Transverse colon (tissue), 4 donors: ENCODE results near the gene CDX1.

Source experiments
- CTCF ChIP-seq, 5 experiments: fragments of 200-600 bp in 3 of 5; fragments of 450-650 bp in 2 of 5; sonication (generic) in 3 of 5; IDR thresholded peaks; 1 replicate in 2 of 5; 2 replicates in 3 of 5; pipeline ENCODE4 v1.5.1; 2016 to 2017; ENCODE audit warnings: antibody characterized with exemption in 5 of 5, inconsistent platforms in 3 of 5, mild to moderate bottlenecking in 2 of 5, moderate library complexity in 1 of 5
- EP300 ChIP-seq: sonication (generic); formaldehyde crosslinking; IDR thresholded peaks from one replicate; pipeline ENCODE4 v1.6.1; 2017; ENCODE audit warnings: antibody characterized with exemption, low read depth
- POLR2A ChIP-seq: fragments of 450-650 bp; IDR thresholded peaks from one replicate; pipeline ENCODE4 v1.6.1; 2016; ENCODE audit warnings: antibody characterized with exemption, mild to moderate bottlenecking, moderate library complexity
- POLR2AphosphoS5 ChIP-seq, 3 donors: sonication (generic); formaldehyde crosslinking; IDR thresholded peaks; one replicate each; pipeline ENCODE4 v1.6.1; 2016; ENCODE audit warnings: antibody characterized with exemption in 3 of 3

- TF ChIP-seq CTCF (IDR thresholded peaks at IDR 0.05): no peak
- no peak for TF ChIP-seq EP300
- no peak for TF ChIP-seq POLR2AphosphoS5 (IDR thresholded peaks at IDR 0.05)
- no peak for TF ChIP-seq POLR2A
These were observed 21.7 kb downstream of the CDX1 start for GRCh38 chr5:150188146-150188842.
